Frontal cortex (tissue), 4 donors: Measurements from ENCODE around the gene CCDC80. TPM values are rescaled to one million over a fixed set of nuclear protein-coding genes. Genes with fewer than 3 reads are reported as not detected.
A peak's percentile ranks its signal among the peaks of the same experiment; 100 is the strongest.
"Not testable (repeated sequence)": the region's sequence is repeated elsewhere in the genome, so short reads cannot be mapped to it uniquely, and the experiment has no call there.

Experiments used
- DNase-seq, 2 donors: peaks; one replicate each; pipeline ENCODE4 v3.0.0; 2012; ENCODE audit warnings: low spot score in 2 of 2
- FAIRE-seq: peaks from 2 replicates; lab custom pipeline; 2012; peaks lifted over from hg19 to GRCh38; lab: Jason Lieb, UNC
- total RNA-seq: library from RNA; depleted of rRNA; stranded (reverse); fragments of >200 nt; gene quantifications from one replicate; pipeline ENCODE4 v1.2.3, GENCODE V29; 2014
- donor health status: control.
- donor health status: control.
- donor health status: control.

Gene CCDC80
- total RNA-seq, 1 donor from 2014 or later, result 2.9 TPM

GRCh38 chr3:112598731-112599130 lies 42.2 kb downstream of the CCDC80 start:
- no peak for FAIRE-seq
- no peak for DNase-seq

GRCh38 chr3:112597945-112598344 lies 43.0 kb downstream of the CCDC80 start:
- no peak for FAIRE-seq

GRCh38 chr3:112594856-112595255 lies 46.1 kb downstream of the CCDC80 start:
- DNase-seq (no peak), FAIRE-seq (no peak)

More at GRCh38 chr3:112597945-112598344, 43.0 kb downstream of the CCDC80 start:
- no peak for DNase-seq

- FAIRE-seq (no peak), DNase-seq (no peak)
Observed at GRCh38 chr3:112593258-112593657, 47.7 kb downstream of the CCDC80 start.

- DNase-seq (no peak), FAIRE-seq (no peak)
Observed at GRCh38 chr3:112587336-112587735, 53.6 kb downstream of the CCDC80 start.

- no peak for FAIRE-seq
- DNase-seq, result no peak
Observed at GRCh38 chr3:112585782-112586181, 55.2 kb downstream of the CCDC80 start.

GRCh38 chr3:112583105-112583504 lies 57.8 kb downstream of the CCDC80 start:
- FAIRE-seq (no peak), DNase-seq (no peak)

- DNase-seq (no peak), FAIRE-seq (peak; percentile 40)
Observed at GRCh38 chr3:112582244-112582874, 58.6 kb downstream of the CCDC80 start.

- DNase-seq (no peak), FAIRE-seq (no peak)
Observed at GRCh38 chr3:112579697-112580096, 61.2 kb downstream of the CCDC80 start.

GRCh38 chr3:112579232-112579631 lies 61.7 kb downstream of the CCDC80 start:
- no peak for FAIRE-seq
- DNase-seq, result no peak

GRCh38 chr3:112572701-112573100 lies 68.2 kb downstream of the CCDC80 start:
- no peak for DNase-seq

GRCh38 chr3:112569265-112569664 lies 71.7 kb downstream of the CCDC80 start:
- no peak for FAIRE-seq

More at GRCh38 chr3:112572701-112573100, 68.2 kb downstream of the CCDC80 start:
- no peak for FAIRE-seq

GRCh38 chr3:112568642-112569041 lies 72.3 kb downstream of the CCDC80 start:
- no peak for FAIRE-seq
- no peak for DNase-seq

More at GRCh38 chr3:112569265-112569664, 71.7 kb downstream of the CCDC80 start:
- DNase-seq, result no peak

- FAIRE-seq (no peak), DNase-seq (no peak)
Observed at GRCh38 chr3:112564940-112565305, 76.0 kb downstream of the CCDC80 start.

- not testable (repeated sequence) for FAIRE-seq
Observed at GRCh38 chr3:112564247-112564939, 76.5 kb downstream of the CCDC80 start.

GRCh38 chr3:112561734-112562529 lies 79.0 kb downstream of the CCDC80 start, which contains the start of the genes ATG3 and SLC35A5:
ATG3 (minus strand) TSS chr3:112561962; CDS start chr3:112561528, 434 bp downstream.
SLC35A5 (plus strand) TSS chr3:112562045; CDS start chr3:112563404, 1,359 bp downstream.
- FAIRE-seq, result no peak

More at GRCh38 chr3:112564247-112564939, 76.5 kb downstream of the CCDC80 start:
- DNase-seq, result not testable (repeated sequence)

GRCh38 chr3:112561484-112561733 lies 79.5 kb downstream of the CCDC80 start:
- no peak for FAIRE-seq

More at GRCh38 chr3:112561734-112562529, 79.0 kb downstream of the CCDC80 start, which contains the start of the genes ATG3 and SLC35A5:
- DNase-seq, result peak; percentile 88 to 92

GRCh38 chr3:112560721-112561483 lies 80.0 kb downstream of the CCDC80 start:
- DNase-seq (peak in 1 of 2 donors; percentile 19), FAIRE-seq (no peak)

More at GRCh38 chr3:112561484-112561733, 79.5 kb downstream of the CCDC80 start:
- DNase-seq, result no peak

GRCh38 chr3:112560307-112560706 lies 80.6 kb downstream of the CCDC80 start:
- FAIRE-seq, result no peak
- DNase-seq, result no peak

GRCh38 chr3:112557976-112558375 lies 83.0 kb downstream of the CCDC80 start:
- FAIRE-seq (no peak), DNase-seq (no peak)
